Measurements from ENCODE around the gene PCYT2.

PCYT2 gene

DNA sequence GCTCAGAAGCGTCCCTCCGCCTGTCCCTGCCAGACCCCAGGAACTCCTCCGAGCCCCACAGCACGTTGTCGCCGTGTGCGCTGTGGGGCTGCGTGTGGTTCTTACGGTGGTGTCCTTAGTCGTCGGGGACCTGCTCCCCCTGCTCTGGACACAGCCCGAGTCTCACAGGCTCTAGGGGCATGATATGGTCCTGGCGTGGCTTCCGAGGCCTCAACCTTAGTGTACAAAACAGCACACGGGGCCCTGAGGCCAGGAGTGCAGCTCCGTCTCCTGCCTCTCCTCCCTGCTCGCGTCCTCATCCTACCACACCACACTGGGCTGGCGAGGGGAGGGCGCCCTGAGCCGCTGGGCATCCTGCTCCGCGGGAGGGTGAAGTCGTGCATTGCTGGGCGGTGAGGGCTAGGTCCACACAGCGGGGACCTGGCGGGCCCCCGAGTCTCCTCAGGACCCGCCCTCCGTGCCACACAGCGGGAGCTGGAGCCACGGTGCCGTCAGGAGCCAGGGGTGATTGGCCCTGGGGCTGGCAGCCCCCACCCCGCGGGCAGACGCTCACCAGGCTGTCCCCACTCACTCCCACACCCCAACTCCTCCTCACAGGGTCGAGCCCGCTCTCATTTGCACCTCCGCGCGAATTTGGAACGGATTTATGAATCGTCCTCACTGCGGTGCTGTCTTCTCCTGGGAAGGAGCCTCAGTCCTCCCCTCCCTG, 17.5 kb upstream of the PCYT2 start:
- DNase-seq = no peak
- Histone ChIP-seq H3K9me3 (no peaks in the 10 kb centered on the region), H3K4me1 (peaks cover 6% of the 10 kb centered on the region), H3K36me3 (peaks cover 2% of the 10 kb centered on the region; the same call in 1 of the 2 replicates), H3K4me3 (ENCODE audit: low read depth, low read length) (peak overlapping the region; percentile 80), H3K27me3 (no peaks in the 10 kb centered on the region)
- TF ChIP-seq, protein P1, sequence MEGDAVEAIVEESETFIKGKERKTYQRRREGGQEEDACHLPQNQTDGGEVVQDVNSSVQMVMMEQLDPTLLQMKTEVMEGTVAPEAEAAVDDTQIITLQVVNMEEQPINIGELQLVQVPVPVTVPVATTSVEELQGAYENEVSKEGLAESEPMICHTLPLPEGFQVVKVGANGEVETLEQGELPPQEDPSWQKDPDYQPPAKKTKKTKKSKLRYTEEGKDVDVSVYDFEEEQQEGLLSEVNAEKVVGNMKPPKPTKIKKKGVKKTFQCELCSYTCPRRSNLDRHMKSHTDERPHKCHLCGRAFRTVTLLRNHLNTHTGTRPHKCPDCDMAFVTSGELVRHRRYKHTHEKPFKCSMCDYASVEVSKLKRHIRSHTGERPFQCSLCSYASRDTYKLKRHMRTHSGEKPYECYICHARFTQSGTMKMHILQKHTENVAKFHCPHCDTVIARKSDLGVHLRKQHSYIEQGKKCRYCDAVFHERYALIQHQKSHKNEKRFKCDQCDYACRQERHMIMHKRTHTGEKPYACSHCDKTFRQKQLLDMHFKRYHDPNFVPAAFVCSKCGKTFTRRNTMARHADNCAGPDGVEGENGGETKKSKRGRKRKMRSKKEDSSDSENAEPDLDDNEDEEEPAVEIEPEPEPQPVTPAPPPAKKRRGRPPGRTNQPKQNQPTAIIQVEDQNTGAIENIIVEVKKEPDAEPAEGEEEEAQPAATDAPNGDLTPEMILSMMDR (IDR thresholded peaks at IDR 0.05; ENCODE audit: low read depth, low read length) = no peak

DNA sequence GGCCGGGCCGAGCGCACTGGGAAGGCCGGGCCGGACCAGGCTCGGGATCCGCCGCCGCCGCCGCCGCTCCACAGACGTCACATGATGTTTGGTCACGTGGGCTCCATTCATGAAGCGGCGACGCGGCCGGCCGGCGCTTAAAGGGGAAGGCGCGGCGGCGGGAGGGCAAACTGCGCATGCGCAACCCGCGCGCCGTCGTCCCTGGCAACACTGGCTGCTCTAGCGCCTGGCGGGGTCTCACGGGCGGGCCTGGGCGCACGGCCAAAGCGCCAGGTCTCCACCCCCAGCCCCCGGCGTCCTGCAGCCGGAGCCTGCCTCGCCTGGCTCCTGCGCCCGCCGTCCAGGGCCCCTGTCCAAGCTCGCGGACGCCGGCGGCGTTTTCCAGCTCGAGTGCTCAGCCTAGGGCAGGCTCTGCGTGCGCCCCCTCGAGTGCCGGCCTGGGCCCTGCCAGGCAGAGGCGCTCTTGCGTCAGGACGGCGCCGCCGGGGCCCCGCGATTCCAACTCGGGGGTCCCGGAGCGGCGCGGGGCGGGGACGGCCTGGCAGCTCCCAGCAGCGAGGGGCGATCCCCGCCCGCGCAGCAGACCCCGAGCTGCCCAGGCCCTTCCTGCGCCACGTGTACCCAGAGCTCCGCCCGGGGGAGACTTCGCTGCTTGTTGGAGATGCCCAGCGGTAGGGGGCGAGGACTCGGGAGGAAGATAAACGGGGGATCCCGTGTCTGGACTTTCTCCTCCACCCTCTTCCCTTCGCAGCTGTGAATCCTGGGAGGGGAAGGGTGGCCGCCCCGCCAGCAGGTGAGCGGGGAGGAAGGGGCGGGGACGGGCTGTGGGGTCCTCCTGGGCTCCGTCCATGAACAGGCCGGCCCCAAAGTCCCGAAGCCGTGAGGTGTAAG, 16.7 kb upstream of the PCYT2 start, which contains the start of gene MAFG:
Gene MAFG, minus strand, starts transcription at position 83 of the 891 bp plus-strand sequence. CDS start 4,550 bp downstream, outside the sequence.
- Histone ChIP-seq H3K9me3 (no peaks in the 10 kb centered on the region), H3K4me3 (ENCODE audit: low read depth, low read length) (peak within 1 kb of the TSS; percentile 80), H3K36me3 (peaks cover 3% of the 10 kb centered on the region), H3K4me1 (peaks cover 6% of the 10 kb centered on the region), H3K27me3 (no peaks in the 10 kb centered on the region)
- peak; percentile 98 for DNase-seq
- TF ChIP-seq, protein P1 (IDR thresholded peaks at IDR 0.05; ENCODE audit: low read depth, low read length) = peak; percentile 34

DNA sequence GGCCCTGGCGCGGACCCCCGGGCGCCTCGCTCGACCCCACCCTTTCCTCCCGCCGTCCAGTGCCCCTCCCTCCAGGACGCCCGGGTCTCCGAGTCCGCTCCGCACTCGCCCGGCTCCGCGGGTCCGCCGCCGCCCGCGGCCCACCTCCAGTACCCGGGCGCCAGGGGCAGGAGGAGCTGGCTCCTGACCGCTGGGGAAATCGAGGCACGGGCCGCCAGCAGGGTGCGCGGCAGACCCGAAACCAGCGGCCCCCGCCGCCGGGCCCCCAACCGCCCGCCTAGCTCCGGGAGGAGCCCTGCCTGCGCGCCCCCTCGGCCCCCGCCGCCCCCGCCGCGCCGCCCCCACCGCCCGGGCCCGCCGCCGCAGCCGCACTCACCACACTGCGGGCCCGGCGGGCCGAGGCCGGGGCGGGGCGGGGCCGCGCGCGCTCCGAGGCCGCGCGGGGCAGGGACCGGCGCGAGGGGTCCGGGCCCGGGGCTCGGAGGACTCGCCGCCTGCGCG, 16.0 kb upstream of the PCYT2 start:
- Histone ChIP-seq H3K4me3 (ENCODE audit: low read depth, low read length) (peak overlapping the region; percentile 80), H3K4me1 (peaks cover 6% of the 10 kb centered on the region), H3K27me3 (no peaks in the 10 kb centered on the region), H3K9me3 (no peaks in the 10 kb centered on the region), H3K36me3 (peaks cover 10% of the 10 kb centered on the region)
- no peak for DNase-seq
- TF ChIP-seq, protein P1 (IDR thresholded peaks at IDR 0.05; ENCODE audit: low read depth, low read length) = no peak

DNA sequence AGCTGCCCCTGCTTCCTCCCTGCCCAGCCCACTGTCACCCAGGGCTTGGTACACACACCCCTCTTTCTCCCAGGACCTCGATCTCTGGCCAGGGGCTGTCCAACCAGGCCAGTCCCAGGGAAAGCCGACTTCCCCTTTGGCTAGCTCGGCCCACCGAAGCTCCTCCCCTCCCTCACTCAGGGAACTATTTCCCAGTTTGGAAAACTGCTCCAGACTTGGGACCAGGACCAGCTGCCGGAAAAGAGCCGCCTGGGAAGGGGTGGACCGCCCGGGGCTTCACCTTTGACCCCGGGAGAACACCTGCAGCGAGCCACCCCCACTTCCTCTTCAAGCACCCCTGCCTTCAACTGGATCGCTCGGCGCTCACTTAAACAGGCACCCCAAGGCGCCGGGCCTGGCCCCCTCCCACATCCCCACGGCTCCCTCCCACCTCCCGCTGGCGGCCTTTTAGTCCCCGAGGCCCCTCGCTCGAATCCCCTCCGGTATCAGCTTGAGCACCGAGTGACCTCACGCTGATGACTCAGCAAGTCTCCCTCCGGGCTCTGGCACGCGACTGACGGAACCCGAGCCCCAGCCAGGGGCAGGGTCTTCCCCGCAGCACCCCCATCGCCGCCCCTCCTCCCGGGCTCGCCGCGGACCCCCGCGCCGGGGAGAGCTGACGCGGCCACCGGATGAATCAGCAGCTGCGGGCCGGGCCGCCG, 15.4 kb upstream of the PCYT2 start:
- TF ChIP-seq, protein P1 (IDR thresholded peaks at IDR 0.05; ENCODE audit: low read depth, low read length) = no peak
- peak overlapping the region; percentile 80 for H3K4me3 ChIP-seq (ENCODE audit: low read depth, low read length)
- H3K36me3 ChIP-seq = peaks cover 15% of the 10 kb centered on the region
- H3K4me1 ChIP-seq = peaks cover 6% of the 10 kb centered on the region
- DNase-seq = peak; percentile 76
- H3K27me3 ChIP-seq = no peaks in the 10 kb centered on the region
- H3K9me3 ChIP-seq = no peaks in the 10 kb centered on the region

DNA sequence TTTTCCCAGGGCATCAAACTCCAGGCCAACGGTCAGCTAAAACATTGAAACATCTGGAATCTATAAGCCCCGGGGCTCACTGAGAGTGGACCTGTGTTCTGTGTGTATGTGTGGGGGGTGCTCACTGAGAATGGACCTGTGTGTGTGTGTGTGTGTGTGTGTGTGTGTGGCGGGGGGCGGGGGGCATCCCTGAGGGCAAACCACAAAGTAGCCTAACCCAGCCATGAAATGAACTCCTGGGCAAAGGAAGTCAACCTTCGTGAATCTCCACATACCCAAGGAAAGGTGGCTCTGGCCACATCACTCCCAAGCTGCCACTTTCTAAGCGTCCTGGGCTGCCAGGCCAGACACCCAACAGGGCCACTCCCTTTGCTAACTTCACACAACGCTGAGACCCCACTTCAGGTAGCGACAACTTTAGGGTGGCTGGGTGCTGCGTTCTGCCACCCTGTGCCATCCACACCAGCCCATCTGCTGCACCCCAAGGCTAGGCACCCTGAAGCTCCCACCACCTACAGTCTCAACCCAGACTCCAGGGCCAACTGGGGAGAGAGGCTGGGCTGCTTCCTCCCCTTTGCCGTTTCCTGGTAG, 14.8 kb upstream of the PCYT2 start:
- DNase-seq = no peak
- Histone ChIP-seq H3K4me1 (peaks cover 6% of the 10 kb centered on the region), H3K9me3 (no peaks in the 10 kb centered on the region), H3K27me3 (no peaks in the 10 kb centered on the region), H3K36me3 (peaks cover 18% of the 10 kb centered on the region), H3K4me3 (ENCODE audit: low read depth, low read length) (peak overlapping the region; percentile 80)
- TF ChIP-seq, protein P1 (IDR thresholded peaks at IDR 0.05; ENCODE audit: low read depth, low read length) = no peak

Data from BE2C (cell line).